ENCODE measurements around the gene TCERG1.

DNA sequence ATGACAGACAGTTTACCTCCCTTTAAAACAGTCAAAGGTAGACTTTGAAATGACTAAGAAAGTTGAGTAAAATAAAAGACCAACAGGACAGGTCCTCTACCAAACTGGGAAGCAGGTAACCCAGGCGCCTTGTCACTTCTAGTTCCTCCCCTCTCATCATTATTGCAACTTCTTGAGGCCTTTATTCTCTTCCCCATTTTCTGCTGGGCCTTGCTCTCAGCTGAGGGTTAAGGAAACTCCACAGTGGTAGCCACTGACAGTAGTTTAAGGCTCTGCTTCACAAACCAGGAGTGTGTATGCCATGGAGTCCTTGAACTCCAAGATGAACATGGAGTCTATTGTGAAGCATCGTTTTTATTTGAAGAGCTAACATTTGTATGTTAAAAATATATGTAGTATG, 36.9 kb upstream of the TCERG1 start:
- TF ChIP-seq CTCF (IDR thresholded peaks at IDR 0.05) = no peak
- no peak for TF ChIP-seq POLR2AphosphoS5 (IDR thresholded peaks at IDR 0.05; ENCODE audit: low read depth, low read length)
- no peak for TF ChIP-seq REST (IDR thresholded peaks at IDR 0.05; ENCODE audit: insufficient read depth in 1 of 2, low read depth in 2 of 2, low read length in 1 of 2)
- TF ChIP-seq TCF7L2 (IDR thresholded peaks at IDR 0.05; ENCODE audit: low read depth, low read length) = no peak
- TF ChIP-seq SIN3A (IDR thresholded peaks at IDR 0.05; ENCODE audit: borderline replicate concordance, insufficient read depth, low read depth, low read length) = no peak
